IMR-90 (cell line): Measurements from ENCODE around the gene CNKSR3. TPM values are rescaled to one million over a fixed set of nuclear protein-coding genes. Genes with fewer than 3 reads are reported as not detected.

Source experiments
- ATAC-seq: fragments of 200-7000 bp; cut with Tn5 transposase; 2 replicates; pipeline ENCODE4 v1.9.1; 2020; ENCODE audit warnings: low read depth, mild to moderate bottlenecking, moderate library complexity
- BruUV-seq: library from RNA; stranded (reverse); fragments of 400-500 nt; replicated peaks from 2 replicates; lab custom pipeline; 2021; lab: Mats Ljungman, UMichigan
- CTCF ChIA-PET: fragments of 300-600 bp; formaldehyde crosslinking; extraction: SDS; loops from one replicate; lab custom pipeline; 2021; ENCODE audit warnings: antibody characterized with exemption; lab: Yijun Ruan, JAX
- POLR2A ChIA-PET: fragments of 300-600 bp; sonication (Branson Sonifier 250); formaldehyde crosslinking; loops from one replicate; lab custom pipeline; 2022; ENCODE audit warnings: antibody characterized with exemption; ENCODE audit not compliant: unreplicated experiment; lab: Charles Lee
- DNase-seq: peaks from one replicate; pipeline ENCODE4 v3.0.0; 2013
- H2AFZ ChIP-seq: replicated peaks from 2 replicates; pipeline ENCODE3; 2013; ENCODE audit warnings: low read length, mild to moderate bottlenecking; ENCODE audit not compliant: poor library complexity
- H2AK5ac ChIP-seq: 2 replicates; pipeline ENCODE4 v1.6.1; 2013; ENCODE audit warnings: low read depth, low read length, inconsistent platforms
- H2AK9ac ChIP-seq: replicated peaks from 2 replicates; pipeline ENCODE3; 2013; ENCODE audit warnings: mild to moderate bottlenecking, low read depth, low read length, moderate library complexity; ENCODE audit not compliant: poor library complexity
- H2BK120ac ChIP-seq: 2 replicates; pipeline ENCODE4 v1.6.1; 2013; ENCODE audit warnings: low read depth, low read length, inconsistent platforms
- H2BK15ac ChIP-seq: 3 replicates; pipeline ENCODE4 v1.6.1; 2013; ENCODE audit warnings: low read depth, low read length, inconsistent platforms
- H2BK20ac ChIP-seq: 2 replicates; pipeline ENCODE4 v1.6.1; 2013; ENCODE audit warnings: low read depth, mild to moderate bottlenecking, inconsistent platforms, low read length, moderate library complexity
- H2BK5ac ChIP-seq: 2 replicates; pipeline ENCODE4 v1.6.1; 2013; ENCODE audit warnings: mild to moderate bottlenecking, low read depth, low read length, inconsistent platforms; ENCODE audit not compliant: poor library complexity, severe bottlenecking
- H3K14ac ChIP-seq: replicated peaks from 2 replicates; pipeline ENCODE4 v1.6.1; 2013; ENCODE audit warnings: low read depth, low read length, inconsistent platforms
- H3K18ac ChIP-seq: 2 replicates; pipeline ENCODE4 v1.6.1; 2013; ENCODE audit warnings: low read depth, low read length, control low read depth
- H3K23ac ChIP-seq: 2 replicates; pipeline ENCODE4 v1.6.1; 2013; ENCODE audit warnings: low read depth, low read length, inconsistent platforms
- H3K27ac ChIP-seq: 2 replicates; pipeline ENCODE4 v1.5.1; 2013; ENCODE audit warnings: mild to moderate bottlenecking, control low read depth, low read length; ENCODE audit not compliant: insufficient read depth
- H3K27me3 ChIP-seq: 2 replicates; pipeline ENCODE4 v1.6.1; 2013; ENCODE audit warnings: low read length; ENCODE audit not compliant: control insufficient read depth, insufficient read depth
- H3K36me3 ChIP-seq: 2 replicates; pipeline ENCODE4 v1.6.1; 2013; ENCODE audit warnings: low read length, mixed read lengths; ENCODE audit not compliant: control insufficient read depth, insufficient read depth
- H3K4ac ChIP-seq: 2 replicates; pipeline ENCODE4 v1.6.1; 2013; ENCODE audit warnings: low read depth, low read length, inconsistent platforms
- H3K4me1 ChIP-seq: 2 replicates; pipeline ENCODE4 v1.6.1; 2013; ENCODE audit warnings: low read length, mixed read lengths; ENCODE audit not compliant: control insufficient read depth, insufficient read depth
- H3K4me2 ChIP-seq: 2 replicates; pipeline ENCODE4 v1.6.1; 2013; ENCODE audit warnings: low read depth, mild to moderate bottlenecking, control low read depth, low read length, moderate library complexity
- H3K4me3 ChIP-seq: 2 replicates; pipeline ENCODE4 v1.5.1; 2013; ENCODE audit warnings: low read depth, mild to moderate bottlenecking, control low read depth, low read length, moderate library complexity; ENCODE audit not compliant: insufficient read depth
- H3K56ac ChIP-seq: 2 replicates; pipeline ENCODE4 v1.6.1; 2013; ENCODE audit warnings: low read length, inconsistent platforms; ENCODE audit not compliant: insufficient read depth; ENCODE audit errors: extremely low read depth
- H3K79me1 ChIP-seq, 2 experiments: 2 replicates each; pipeline ENCODE4 v1.6.1; 2013; ENCODE audit warnings: low read length in 2 of 2, inconsistent platforms in 1 of 2, low read depth in 1 of 2
- H3K9ac ChIP-seq: 2 replicates; pipeline ENCODE4 v1.6.1; 2013; ENCODE audit warnings: low read depth, low read length, control low read depth
- H3K9me1 ChIP-seq: 2 replicates; pipeline ENCODE4 v1.6.1; 2013; ENCODE audit warnings: low read length, inconsistent platforms; ENCODE audit not compliant: insufficient read depth
- H3K9me3 ChIP-seq: 2 replicates; pipeline ENCODE4 v1.6.1; 2013; ENCODE audit warnings: low read length; ENCODE audit not compliant: control insufficient read depth, insufficient read depth
- H4K20me1 ChIP-seq: 2 replicates; pipeline ENCODE4 v1.6.1; 2013; ENCODE audit warnings: low read length, inconsistent platforms; ENCODE audit not compliant: insufficient read depth
- H4K5ac ChIP-seq: 2 replicates; pipeline ENCODE4 v1.6.1; 2013; ENCODE audit warnings: mild to moderate bottlenecking, low read depth, low read length, control low read depth
- H4K8ac ChIP-seq, 2 experiments: 2 replicates each; pipeline ENCODE4 v1.6.1; 2013; ENCODE audit warnings: low read depth in 2 of 2, low read length in 2 of 2, control low read depth in 1 of 2, inconsistent platforms in 1 of 2
- H4K91ac ChIP-seq: 2 replicates; pipeline ENCODE4 v1.6.1; 2013; ENCODE audit warnings: low read depth, low read length, inconsistent platforms; ENCODE audit not compliant: insufficient read depth
- BHLHE40 ChIP-seq: fragments of 150-350 bp; IDR thresholded peaks from 2 replicates; pipeline ENCODE4 v1.6.1; 2016; ENCODE audit warnings: mild to moderate bottlenecking, low read depth, low read length
- CEBPB ChIP-seq: IDR thresholded peaks from 2 replicates; pipeline ENCODE4 v1.6.1; 2012; ENCODE audit warnings: low read depth, low read length, improper control_type of control experiment
- CHD1 ChIP-seq: IDR thresholded peaks from 2 replicates; pipeline ENCODE4 v1.6.1; 2012; ENCODE audit warnings: low read depth, low read length, improper control_type of control experiment
- FOS ChIP-seq: fragments of 150-350 bp; IDR thresholded peaks from 2 replicates; pipeline ENCODE4 v1.6.1; 2016; ENCODE audit warnings: low read depth, low read length
- MAFK ChIP-seq: IDR thresholded peaks from 2 replicates; pipeline ENCODE4 v1.6.1; 2012; ENCODE audit warnings: low read depth, low read length, improper control_type of control experiment
- MAZ ChIP-seq: IDR thresholded peaks from 2 replicates; pipeline ENCODE4 v1.6.1; 2012; ENCODE audit warnings: low read depth, mild to moderate bottlenecking, low read length, improper control_type of control experiment, moderate library complexity, borderline replicate concordance
- MXI1 ChIP-seq: IDR thresholded peaks from 2 replicates; pipeline ENCODE4 v1.6.1; 2012; ENCODE audit warnings: low read depth, mild to moderate bottlenecking, low read length, moderate library complexity, borderline replicate concordance
- NFE2L2 ChIP-seq: fragments of 150-350 bp; IDR thresholded peaks from 2 replicates; pipeline ENCODE4 v1.6.1; 2016; ENCODE audit warnings: low read depth, mild to moderate bottlenecking, low read length
- POLR2A ChIP-seq: IDR thresholded peaks from 2 replicates; pipeline ENCODE4 v1.6.1; 2012; ENCODE audit warnings: mild to moderate bottlenecking, low read depth, low read length
- RAD21 ChIP-seq: IDR thresholded peaks from 2 replicates; pipeline ENCODE4 v1.6.1; 2012; ENCODE audit warnings: low read length, improper control_type of control experiment
- RCOR1 ChIP-seq: IDR thresholded peaks from 2 replicates; pipeline ENCODE4 v1.6.1; 2012; ENCODE audit warnings: mild to moderate bottlenecking, low read length, improper control_type of control experiment; ENCODE audit not compliant: insufficient replicate concordance
- RFX5 ChIP-seq: IDR thresholded peaks from 2 replicates; pipeline ENCODE4 v1.8.0; 2012; ENCODE audit warnings: low read depth, mild to moderate bottlenecking, low read length, moderate library complexity
- SMC3 ChIP-seq: fragments of 150-350 bp; IDR thresholded peaks from 2 replicates; pipeline ENCODE4 v1.6.1; 2016; ENCODE audit warnings: low read depth, mild to moderate bottlenecking, antibody characterized with exemption, low read length, moderate library complexity
- WGBS, 2 experiments: methylation state at CpG; one replicate each; pipeline versions ENCODE4 v1.1.5 to v1.1.7; 2013; ENCODE audit warnings: missing lambda C conversion rate in 2 of 2; ENCODE audit not compliant: insufficient read length in 1 of 2; ENCODE audit errors: extremely low coverage in 2 of 2; 5-methylcytosine and 5-hydroxymethylcytosine counted together
- dilution Hi-C: fragments of 300-500 bp; cut with HindIII; formaldehyde crosslinking; loops from one replicate; pipeline ENCODE4 v1.14.3; 2018; ENCODE audit warnings: low sequenced_read_pairs; ENCODE audit not compliant: unreplicated experiment
- in situ Hi-C: fragments of 300-500 bp; cut with MboI; formaldehyde crosslinking; loops from 3 replicates; pipeline ENCODE4 v1.14.3; 2019; ENCODE audit warnings: low sequenced_read_pairs, inconsistent platforms, mixed read lengths
- intact Hi-C: fragments of 100-400 bp; cut with micrococcal nuclease; formaldehyde crosslinking; loops from 2 replicates; pipeline ENCODE4 v1.10.0; 2022
- polyA plus RNA-seq, 3 experiments: library from polyadenylated mRNA; depleted of rRNA; stranded (reverse); fragments of >200 nt; gene quantifications; 2 replicates each; pipeline ENCODE4 v1.2.3, GENCODE V29; 2012; ENCODE audit warnings: low replicate concordance in 1 of 3
- total RNA-seq: library from RNA; depleted of rRNA; stranded (reverse); fragments of >200 nt; gene quantifications from 2 replicates; pipeline ENCODE4 v1.2.3, GENCODE V29; 2012
- TF ChIP-seq, protein P1 (sequence below): fragments of 150-350 bp; IDR thresholded peaks from 2 replicates; pipeline ENCODE4 v1.6.1; 2016; ENCODE audit warnings: low read depth, mild to moderate bottlenecking, low read length, moderate library complexity, borderline replicate concordance
- TF ChIP-seq, protein P2 (sequence below): conservative IDR thresholded peaks from 2 replicates; pipeline ENCODE4 v1.5.1; 2012; ENCODE audit warnings: mild to moderate bottlenecking, low read depth, low read length, improper control_type of control experiment
- TF ChIP-seq, protein P3 (sequence below): fragments of 150-350 bp; IDR thresholded peaks from 2 replicates; pipeline ENCODE4 v1.6.1; 2017; ENCODE audit warnings: mild to moderate bottlenecking, antibody characterized with exemption, low read length, low read depth

The CNKSR3 gene
- total and polyA plus RNA-seq, 2 of the 4 experiments (the other 2 are of a cell fraction), result 6.7 to 15.8 TPM

DNA sequence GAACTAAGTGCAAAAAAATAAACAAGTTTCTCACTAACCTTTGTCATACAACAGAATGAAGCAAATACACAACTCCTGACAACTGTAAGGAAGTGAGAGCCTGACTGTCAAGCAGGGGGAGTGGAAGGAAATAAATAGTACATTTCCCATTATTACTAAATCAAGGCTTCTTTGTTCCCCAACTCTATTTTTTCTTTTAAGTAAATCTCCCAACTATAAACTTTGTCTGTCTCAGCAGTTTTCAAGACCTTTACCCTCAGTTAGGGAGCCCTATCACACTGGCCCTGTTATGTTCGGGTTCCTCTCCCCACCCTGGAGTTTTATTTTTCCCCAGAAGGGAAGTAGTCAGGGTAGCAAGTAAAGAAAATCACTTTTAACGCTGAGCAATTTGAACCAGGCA lies 129.7 kb downstream of the CNKSR3 start:
- DNase-seq (no peak), ATAC-seq (no peak)
- no peak overlapping the region for H3K4ac ChIP-seq
- no TSS peak for BruUV-seq
- intact Hi-C loops, result no loop called here
- H3K4me3 ChIP-seq, result no peak overlapping the region
- H2AK9ac ChIP-seq, result no peak overlapping the region
- H2BK20ac ChIP-seq, result no peak overlapping the region
- no peaks in the 10 kb centered on the region for H3K27me3 ChIP-seq
- no peak overlapping the region for H2BK120ac ChIP-seq
- no peak overlapping the region; the same call in 1 of the 2 replicates for H3K18ac ChIP-seq
- no peak overlapping the region for H3K56ac ChIP-seq
- H3K36me3 ChIP-seq, result no peaks in the 10 kb centered on the region
- POLR2A ChIA-PET, result no interaction called here
- TF ChIP-seq, protein P1, sequence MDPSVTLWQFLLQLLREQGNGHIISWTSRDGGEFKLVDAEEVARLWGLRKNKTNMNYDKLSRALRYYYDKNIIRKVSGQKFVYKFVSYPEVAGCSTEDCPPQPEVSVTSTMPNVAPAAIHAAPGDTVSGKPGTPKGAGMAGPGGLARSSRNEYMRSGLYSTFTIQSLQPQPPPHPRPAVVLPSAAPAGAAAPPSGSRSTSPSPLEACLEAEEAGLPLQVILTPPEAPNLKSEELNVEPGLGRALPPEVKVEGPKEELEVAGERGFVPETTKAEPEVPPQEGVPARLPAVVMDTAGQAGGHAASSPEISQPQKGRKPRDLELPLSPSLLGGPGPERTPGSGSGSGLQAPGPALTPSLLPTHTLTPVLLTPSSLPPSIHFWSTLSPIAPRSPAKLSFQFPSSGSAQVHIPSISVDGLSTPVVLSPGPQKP, result no peak
- TF ChIP-seq SMC3 (no peak), BHLHE40 (no peak), MAFK (no peak), MXI1 (no peak), CEBPB (no peak), CHD1 (no peak), MAZ (no peak), FOS (no peak), POLR2A (no peak), NFE2L2 (no peak), RAD21 (no peak), RFX5 (no peak), RCOR1 (no peak)
- TF ChIP-seq, protein P2, sequence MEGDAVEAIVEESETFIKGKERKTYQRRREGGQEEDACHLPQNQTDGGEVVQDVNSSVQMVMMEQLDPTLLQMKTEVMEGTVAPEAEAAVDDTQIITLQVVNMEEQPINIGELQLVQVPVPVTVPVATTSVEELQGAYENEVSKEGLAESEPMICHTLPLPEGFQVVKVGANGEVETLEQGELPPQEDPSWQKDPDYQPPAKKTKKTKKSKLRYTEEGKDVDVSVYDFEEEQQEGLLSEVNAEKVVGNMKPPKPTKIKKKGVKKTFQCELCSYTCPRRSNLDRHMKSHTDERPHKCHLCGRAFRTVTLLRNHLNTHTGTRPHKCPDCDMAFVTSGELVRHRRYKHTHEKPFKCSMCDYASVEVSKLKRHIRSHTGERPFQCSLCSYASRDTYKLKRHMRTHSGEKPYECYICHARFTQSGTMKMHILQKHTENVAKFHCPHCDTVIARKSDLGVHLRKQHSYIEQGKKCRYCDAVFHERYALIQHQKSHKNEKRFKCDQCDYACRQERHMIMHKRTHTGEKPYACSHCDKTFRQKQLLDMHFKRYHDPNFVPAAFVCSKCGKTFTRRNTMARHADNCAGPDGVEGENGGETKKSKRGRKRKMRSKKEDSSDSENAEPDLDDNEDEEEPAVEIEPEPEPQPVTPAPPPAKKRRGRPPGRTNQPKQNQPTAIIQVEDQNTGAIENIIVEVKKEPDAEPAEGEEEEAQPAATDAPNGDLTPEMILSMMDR, result no peak
- TF ChIP-seq, protein P3, sequence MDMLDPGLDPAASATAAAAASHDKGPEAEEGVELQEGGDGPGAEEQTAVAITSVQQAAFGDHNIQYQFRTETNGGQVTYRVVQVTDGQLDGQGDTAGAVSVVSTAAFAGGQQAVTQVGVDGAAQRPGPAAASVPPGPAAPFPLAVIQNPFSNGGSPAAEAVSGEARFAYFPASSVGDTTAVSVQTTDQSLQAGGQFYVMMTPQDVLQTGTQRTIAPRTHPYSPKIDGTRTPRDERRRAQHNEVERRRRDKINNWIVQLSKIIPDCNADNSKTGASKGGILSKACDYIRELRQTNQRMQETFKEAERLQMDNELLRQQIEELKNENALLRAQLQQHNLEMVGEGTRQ, result no peak
- no peaks in the 10 kb centered on the region for H4K20me1 ChIP-seq
- no peaks in the 10 kb centered on the region for H3K79me1 ChIP-seq
- H4K5ac ChIP-seq, result peak overlapping the region; percentile 38; the same call in 1 of the 2 replicates
- no peak overlapping the region for H2BK15ac ChIP-seq
- no peak overlapping the region for H2BK5ac ChIP-seq
- CTCF ChIA-PET, result no interaction called here
- H3K4me1 ChIP-seq, result peaks cover 1% of the 10 kb centered on the region; the same call in 1 of the 2 replicates
- no peaks in the 10 kb centered on the region for H3K9me1 ChIP-seq
- no peak overlapping the region for H2AFZ ChIP-seq
- no peak overlapping the region for H3K9ac ChIP-seq
- no peak overlapping the region for H3K27ac ChIP-seq
- no peak overlapping the region for H3K4me2 ChIP-seq
- no peak overlapping the region for H2AK5ac ChIP-seq
- H3K23ac ChIP-seq, result no peak overlapping the region
- no CpG with 5 or more reads among the region's 2 CpGs for WGBS, 2 experiments
- no peak overlapping the region for H4K91ac ChIP-seq
- dilution Hi-C loops, result no loop called here
- H3K14ac ChIP-seq, result no peak overlapping the region
- H4K8ac ChIP-seq, result no peak overlapping the region
- H3K9me3 ChIP-seq, result peaks cover 3% of the 10 kb centered on the region; the same call in 1 of the 2 replicates
- in situ Hi-C loops, result no loop called here
